Spinal cord (tissue), 10 donors: ENCODE measurements around the gene PIP4K2C. TPM values are rescaled to one million over a fixed set of nuclear protein-coding genes. Genes with fewer than 3 reads are reported as not detected.
"Not testable (repeated sequence)": the region's sequence is repeated elsewhere in the genome, so short reads cannot be mapped to it uniquely, and the experiment has no call there.

Experiments
- DNase-seq, 6 donors: peaks; one replicate each; pipeline versions ENCODE4 v3.0.0 to v3.0.0-alpha.2; 2013 to 2015; ENCODE audit warnings: low spot score in 6 of 6, low read depth in 4 of 6
- H3K27ac ChIP-seq: one replicate; pipeline ENCODE4 v1.5.1; 2013; ENCODE audit warnings: low read depth, low read length, control low read depth
- H3K27me3 ChIP-seq: one replicate; pipeline ENCODE4 v1.6.1; 2013; ENCODE audit warnings: low read length; ENCODE audit not compliant: control insufficient read depth, insufficient read depth
- H3K36me3 ChIP-seq: one replicate; pipeline ENCODE4 v1.6.1; 2013; ENCODE audit warnings: low read length; ENCODE audit not compliant: control insufficient read depth, insufficient read depth
- H3K4me1 ChIP-seq: one replicate; pipeline ENCODE4 v1.6.1; 2013; ENCODE audit warnings: low read length; ENCODE audit not compliant: control insufficient read depth, insufficient read depth
- H3K4me3 ChIP-seq: one replicate; pipeline ENCODE4 v1.5.1; 2013; ENCODE audit warnings: low read depth, low read length, control low read depth
- H3K9me3 ChIP-seq: one replicate; pipeline ENCODE4 v1.6.1; 2013; ENCODE audit warnings: low read length; ENCODE audit not compliant: control insufficient read depth, insufficient read depth
- WGBS: methylation state at CpG from one replicate; pipeline ENCODE4 v1.1.5; 2013; ENCODE audit warnings: missing lambda C conversion rate; ENCODE audit not compliant: insufficient coverage; 5-methylcytosine and 5-hydroxymethylcytosine counted together
- polyA plus RNA-seq, 2 donors: library from polyadenylated mRNA; unstranded; fragments of 120-200 nt; gene quantifications; one replicate each; pipeline ENCODE4 v1.2.1, GENCODE V29; 2013; ENCODE audit not compliant: insufficient read length in 2 of 2
- total RNA-seq, 2 donors: library from RNA; depleted of rRNA in 1 of 2; stranded (reverse); fragments of 120-200 nt in 1 of 2; fragments of >200 nt in 1 of 2; gene quantifications; one replicate each; pipeline versions ENCODE4 v1.2.3 to v1.2.4, GENCODE V29; 2013 to 2014
- donor health status: healthy.

The PIP4K2C gene
- total and polyA plus RNA-seq, 4 donors: 12.5 to 20.7 (median 19.4) TPM

GRCh38 chr12:57632073-57632957 lies 41.3 kb downstream of the PIP4K2C start:
- H3K9me3 ChIP-seq: no peaks in the 10 kb centered on the region
- under 1% methylated on average over 58 of the region's 67 CpGs for WGBS
- peak in 2 of 6 donors; percentile 72 to 80 for DNase-seq
- H3K4me1 ChIP-seq: peaks cover 45% of the 10 kb centered on the region
- H3K4me3 ChIP-seq: peak overlapping the region; percentile 58
- no peak overlapping the region for H3K27ac ChIP-seq
- peaks cover 21% of the 10 kb centered on the region for H3K36me3 ChIP-seq
- peaks cover 50% of the 10 kb centered on the region for H3K27me3 ChIP-seq

DNA sequence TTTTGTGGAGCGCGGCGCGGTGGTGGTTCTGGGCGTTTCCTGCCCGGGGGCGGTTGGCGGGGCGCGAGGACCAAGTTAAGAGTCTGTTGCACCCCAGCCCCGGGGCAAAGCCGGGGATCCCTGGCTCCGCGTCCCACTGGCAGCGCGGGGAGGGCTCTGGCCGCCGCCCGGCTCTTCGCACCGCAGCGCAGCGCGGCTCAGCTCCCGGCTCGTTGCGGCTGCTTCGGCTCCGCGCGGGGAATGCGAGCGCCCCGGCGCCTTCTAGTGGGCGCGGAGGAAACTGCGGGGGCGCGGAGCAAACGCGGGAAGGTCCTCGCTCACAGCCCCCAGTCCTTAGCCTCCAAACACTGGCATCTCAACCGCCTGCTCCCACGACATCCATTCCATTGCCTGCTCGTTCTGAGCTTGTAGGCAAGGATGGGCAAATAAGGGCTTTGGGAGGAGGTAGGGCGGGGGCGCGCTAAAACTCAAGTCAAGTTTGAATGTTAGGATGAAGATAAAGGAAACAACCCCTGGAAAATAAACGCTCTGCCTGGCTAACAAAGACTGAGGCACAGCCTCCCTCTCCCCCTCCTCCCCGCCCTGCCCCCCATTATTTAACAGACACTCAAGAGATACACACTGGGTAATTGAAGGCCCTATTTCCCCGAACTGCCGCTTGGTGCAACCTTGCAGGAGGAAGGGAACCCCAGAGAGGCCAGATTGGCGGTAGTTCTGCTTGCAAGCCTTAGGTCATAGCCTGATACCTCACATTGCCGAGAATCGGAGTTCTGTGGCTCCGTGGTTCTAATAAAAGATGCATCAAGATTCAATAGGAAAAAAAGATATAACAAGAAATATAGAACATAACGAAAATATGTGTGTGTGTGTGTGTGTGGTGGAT lies 42.2 kb downstream of the PIP4K2C start, which contains the start of gene B4GALNT1:
Gene B4GALNT1, minus strand, starts transcription at position 244 of the 883 bp plus-strand sequence. CDS start 1,069 bp downstream, outside the sequence.
- peaks cover 41% of the 10 kb centered on the region for H3K27me3 ChIP-seq
- no peak within 1 kb of the TSS for H3K27ac ChIP-seq
- peaks cover 37% of the 10 kb centered on the region for H3K4me1 ChIP-seq
- DNase-seq: peak in 5 of 6 donors; percentile 62 to 95 (median 71)
- no peaks in the 10 kb centered on the region for H3K9me3 ChIP-seq
- WGBS: under 1% methylated on average over 46 of the region's 58 CpGs
- peak within 1 kb of the TSS; percentile 58 for H3K4me3 ChIP-seq
- peaks cover 13% of the 10 kb centered on the region for H3K36me3 ChIP-seq

GRCh38 chr12:57636731-57637130 lies 45.7 kb downstream of the PIP4K2C start:
- 93% methylated on average over 7 of the region's 9 CpGs for WGBS
- DNase-seq, H3K9me3 ChIP-seq, H3K27ac ChIP-seq, H3K4me3 ChIP-seq, H3K36me3 ChIP-seq: not testable (repeated sequence)
- Histone ChIP-seq H3K27me3 (peaks cover 24% of the 10 kb centered on the region), H3K4me1 (peaks cover 18% of the 10 kb centered on the region)

DNA sequence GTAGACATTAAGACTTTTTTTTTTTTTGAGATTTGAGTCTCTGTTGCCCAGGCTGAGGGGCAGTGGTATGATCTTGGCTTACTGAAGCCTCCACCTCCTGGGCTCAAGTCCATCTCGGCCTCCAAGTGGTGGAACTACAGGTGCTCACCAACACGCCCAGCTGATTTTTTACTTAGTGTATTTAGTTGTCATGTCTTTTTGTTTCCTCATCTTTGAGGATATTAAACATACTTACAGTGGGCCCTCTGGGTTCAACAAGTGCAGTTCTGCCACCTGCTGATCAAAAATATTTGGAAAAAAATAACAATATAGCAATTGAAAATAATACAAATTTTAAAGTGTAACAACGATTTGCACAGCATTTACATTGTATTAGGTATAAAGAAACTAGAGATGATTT lies 46.4 kb downstream of the PIP4K2C start:
- no CpG with 5 or more reads among the region's 3 CpGs for WGBS
- Histone ChIP-seq H3K27ac (no peak overlapping the region), H3K9me3 (no peaks in the 10 kb centered on the region), H3K27me3 (peaks cover 17% of the 10 kb centered on the region), H3K4me1 (peaks cover 12% of the 10 kb centered on the region), H3K4me3 (no peak overlapping the region), H3K36me3 (no peaks in the 10 kb centered on the region)
- DNase-seq: no peak

GRCh38 chr12:57638096-57638495 lies 47.1 kb downstream of the PIP4K2C start:
- H3K27ac ChIP-seq: no peak overlapping the region
- peaks cover 12% of the 10 kb centered on the region for H3K27me3 ChIP-seq
- H3K9me3 ChIP-seq: no peaks in the 10 kb centered on the region
- 90% methylated on average over 3 of the region's 3 CpGs for WGBS
- peaks cover 5% of the 10 kb centered on the region for H3K4me1 ChIP-seq
- H3K36me3 ChIP-seq: no peaks in the 10 kb centered on the region
- no peak overlapping the region for H3K4me3 ChIP-seq
- no peak for DNase-seq

DNA sequence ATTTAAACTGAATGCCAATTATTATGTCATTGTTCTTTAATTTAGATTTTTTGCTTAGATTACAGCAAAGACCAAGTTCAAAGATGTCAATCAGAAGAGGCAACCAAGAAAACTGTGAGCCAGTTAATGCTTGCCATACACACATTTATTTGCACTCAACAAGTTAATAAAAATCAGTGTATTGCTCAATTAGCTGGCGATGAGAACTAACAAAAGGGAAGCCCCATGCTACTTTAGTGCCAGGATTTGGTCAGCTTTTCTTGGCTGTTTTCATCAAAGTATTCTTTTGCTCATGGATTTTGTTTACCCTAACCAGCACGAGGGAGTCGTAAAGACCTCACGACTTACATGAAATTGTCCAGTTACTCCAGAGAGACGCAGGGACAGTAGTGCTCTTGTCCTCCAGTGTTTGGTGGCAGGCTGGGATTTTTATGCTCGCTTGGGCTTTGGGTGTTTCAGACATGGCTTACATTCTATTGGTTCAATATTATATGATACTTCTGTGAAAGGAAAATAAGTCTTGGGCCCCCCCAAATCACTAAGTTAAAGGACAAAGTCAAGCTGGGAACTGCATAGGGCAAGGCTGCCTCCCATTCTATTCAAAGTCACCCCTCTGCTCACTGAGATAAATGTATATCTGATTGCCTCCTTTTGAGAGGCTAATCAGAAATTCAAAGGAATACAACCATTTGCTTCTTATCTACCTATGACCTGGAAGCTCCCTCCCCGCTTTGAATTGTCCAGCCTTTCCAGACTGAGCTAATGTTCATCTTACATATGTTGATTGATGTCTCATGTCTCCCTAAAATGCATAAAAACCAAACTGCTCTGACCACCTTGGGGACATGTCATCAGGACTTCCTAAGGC lies 49.4 kb downstream of the PIP4K2C start:
- Histone ChIP-seq H3K4me1 (no peaks in the 10 kb centered on the region), H3K4me3 (no peak overlapping the region), H3K27ac (no peak overlapping the region), H3K36me3 (no peaks in the 10 kb centered on the region), H3K27me3 (peaks cover 10% of the 10 kb centered on the region), H3K9me3 (no peaks in the 10 kb centered on the region)
- DNase-seq: no peak
- 89% methylated on average over 3 of the region's 7 CpGs for WGBS

GRCh38 chr12:57641699-57642442 lies 50.9 kb downstream of the PIP4K2C start:
- Histone ChIP-seq H3K9me3 (no peaks in the 10 kb centered on the region), H3K36me3 (no peaks in the 10 kb centered on the region), H3K27me3 (peaks cover 10% of the 10 kb centered on the region), H3K27ac (no peak overlapping the region), H3K4me1 (no peaks in the 10 kb centered on the region), H3K4me3 (no peak overlapping the region)
- 44% methylated on average over 4 of the region's 5 CpGs for WGBS
- DNase-seq: no peak

DNA sequence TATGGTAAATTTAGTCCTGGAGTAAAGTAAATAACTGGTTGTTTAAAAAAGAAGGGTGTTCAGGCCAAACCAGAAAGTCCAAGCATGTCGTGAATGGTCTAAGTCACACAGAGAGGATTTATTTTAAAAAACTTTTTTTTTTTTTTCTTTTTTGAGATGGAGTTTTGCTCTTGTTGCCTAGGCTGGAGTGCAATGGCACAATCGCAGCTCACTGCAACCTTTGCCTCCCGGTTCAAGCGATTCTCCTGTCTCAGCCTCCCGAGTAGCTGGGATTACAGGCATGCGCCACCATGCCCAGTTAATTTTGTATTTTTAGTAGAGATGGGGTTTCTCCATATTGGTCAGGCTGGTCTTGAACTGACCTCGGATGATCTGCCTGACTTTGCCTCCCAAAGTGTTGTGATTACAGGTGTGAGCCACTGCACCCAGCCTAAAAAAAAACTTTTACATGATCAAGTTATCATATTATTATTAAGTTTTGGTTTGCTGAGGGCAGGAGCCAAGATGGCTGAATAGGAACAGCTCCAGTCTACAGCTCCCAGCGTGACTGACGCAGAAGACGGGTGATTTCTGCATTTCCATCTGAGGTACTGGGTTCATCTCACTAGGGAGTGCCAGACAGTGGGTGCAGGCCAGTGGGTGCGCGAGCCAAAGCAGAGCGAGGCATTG lies 55.1 kb downstream of the PIP4K2C start:
- not testable (repeated sequence) for H3K27ac ChIP-seq, H3K9me3 ChIP-seq, H3K4me3 ChIP-seq, H3K4me1 ChIP-seq, H3K27me3 ChIP-seq, H3K36me3 ChIP-seq
- DNase-seq: peak in 1 of 6 donors; percentile 25
- 61% methylated on average over 6 of the region's 13 CpGs for WGBS
